A549 treated with dexamethasone at 1 μM for 4 hours (cell line): Measurements from ENCODE around the gene TLCD2. TPM values are rescaled to one million over a fixed set of nuclear protein-coding genes. Genes with fewer than 3 reads are reported as not detected.

Experiments used
- total RNA-seq: library from RNA; stranded (reverse); fragments of 200-300 nt; extraction: Qiagen RNA extraction; gene quantifications from 5 replicates; pipeline ENCODE4 v1.2.3, GENCODE V29; 2022

The TLCD2 gene
- 1.5 to 2.8 TPM (median 2.2 TPM) in 5 replicates for total RNA-seq

GRCh38 chr17:1709971-1710806, at the start of gene TLCD2:
TLCD2 (minus strand) TSS chr17:1710377; CDS start chr17:1710242, 135 bp downstream.

GRCh38 chr17:1742371-1743087, 32.4 kb upstream of the TLCD2 start, which contains the start of gene SERPINF2:
SERPINF2 (plus strand) TSS chr17:1742871; CDS start chr17:1744996, 2,125 bp downstream.

DNA sequence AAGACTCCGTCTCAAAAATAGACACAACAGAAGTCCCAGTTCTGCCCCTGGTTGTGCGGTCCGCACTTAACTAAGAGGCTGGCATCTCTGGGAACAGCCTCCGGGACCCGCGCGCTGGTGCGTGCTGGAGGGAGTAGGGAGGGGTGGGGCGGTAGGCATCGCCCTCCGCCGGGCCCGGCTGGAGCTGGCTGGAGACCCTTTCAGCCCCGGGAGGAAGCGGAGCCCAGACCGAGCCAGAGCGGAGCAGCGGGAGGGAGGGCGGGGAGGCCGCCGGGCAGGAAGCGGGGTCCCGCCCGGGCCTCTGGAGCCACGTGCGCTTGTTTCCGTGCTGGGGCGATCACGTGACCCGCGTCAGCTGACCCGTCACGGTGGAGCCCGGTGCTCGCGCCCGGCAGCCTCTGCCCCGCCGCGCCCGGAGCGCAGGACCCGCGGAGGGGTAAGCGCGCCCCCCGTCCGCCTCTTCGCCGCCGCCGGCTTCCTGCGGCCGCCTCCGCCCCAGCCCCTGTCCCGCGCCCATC, 14.2 kb upstream of the TLCD2 start, which contains the start of gene WDR81:
TSS of gene WDR81 (plus strand) at position 354 of the 518 bp plus-strand sequence. CDS start 256 bp downstream, outside the sequence.

DNA sequence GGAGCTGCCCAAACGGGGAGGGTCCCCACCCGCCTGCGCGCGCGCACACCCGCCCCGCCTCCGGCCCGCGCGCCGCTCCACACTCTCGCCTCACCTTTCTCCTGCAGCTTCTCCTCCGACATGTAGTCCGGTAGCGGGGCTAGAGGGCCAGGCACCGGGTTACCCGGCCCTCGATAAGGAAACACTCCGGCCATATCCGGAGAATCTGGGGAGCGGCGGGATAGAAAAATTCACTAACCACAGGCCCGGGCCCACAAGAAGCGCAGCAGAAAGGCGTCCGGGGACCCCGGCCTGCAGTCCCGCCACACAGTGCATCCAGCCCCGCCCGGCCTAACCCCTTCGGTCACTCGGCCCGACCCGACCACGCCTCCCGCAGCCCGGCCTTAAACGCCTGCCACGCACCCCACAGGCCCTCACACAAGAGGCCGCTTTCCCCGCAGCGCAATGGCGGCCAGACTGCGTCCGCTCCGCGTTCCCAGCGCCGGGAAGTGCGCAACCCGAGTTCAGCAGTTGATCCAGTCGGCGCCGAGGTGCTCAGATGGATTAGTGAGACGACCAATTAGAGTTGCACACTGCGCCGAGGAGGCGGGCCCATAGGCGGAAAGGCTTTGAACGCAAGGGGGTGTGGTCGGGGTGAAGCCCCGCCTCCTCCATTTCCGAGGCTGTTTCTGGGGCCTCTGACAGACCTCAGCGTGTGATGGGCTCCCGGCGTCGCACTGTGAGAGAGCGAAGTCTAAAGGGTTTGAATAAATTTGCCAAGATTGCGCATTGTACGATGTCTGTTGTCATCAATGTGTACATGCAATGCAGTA, 25.6 kb downstream of the TLCD2 start, which contains the start of gene PRPF8:
TSS of gene PRPF8 (minus strand) at position 490 of the 812 bp plus-strand sequence. CDS start at position 194, 296 bp downstream.

Other genes with a start within 250 kb of the TLCD2 start
- gene MYO1C, start 217.7 kb downstream of the TLCD2 start, total RNA-seq, result 96.3 to 150 TPM (median 146 TPM) in 5 replicates
- gene INPP5K, start 193.8 kb downstream of the TLCD2 start, total RNA-seq, result 24.1 to 28.0 TPM (median 26.6 TPM) in 5 replicates
- 68.4 to 80.3 TPM (median 74.6 TPM) in 5 replicates for gene PITPNA, start 147.6 kb downstream of the TLCD2 start, total RNA-seq
- gene SLC43A2, start 81.5 kb downstream of the TLCD2 start, total RNA-seq, result 4.1 to 6.5 TPM (median 5.4 TPM) in 5 replicates
- gene SCARF1, start 64.6 kb downstream of the TLCD2 start, total RNA-seq, result 0.14 to 0.29 TPM (median 0.21 TPM) in 5 replicates
- gene RILP, start 60.5 kb downstream of the TLCD2 start, total RNA-seq, result 12.3 to 16.3 TPM (median 15.4 TPM) in 5 replicates
- 255 to 267 TPM (median 262 TPM) in 5 replicates for gene PRPF8, start 25.5 kb downstream of the TLCD2 start, total RNA-seq
- gene WDR81, start 14.3 kb upstream of the TLCD2 start, total RNA-seq, result 20.2 to 32.5 TPM (median 29.9 TPM) in 5 replicates
- gene SERPINF2, start 32.5 kb upstream of the TLCD2 start, total RNA-seq, result 3.8 to 4.6 TPM (median 4.2 TPM) in 5 replicates
- gene SERPINF1, start 51.7 kb upstream of the TLCD2 start, total RNA-seq, result 1.5 to 2.7 TPM (median 2.5 TPM) in 5 replicates
- gene SMYD4, start 119.5 kb upstream of the TLCD2 start, total RNA-seq, result 7.8 to 10.3 TPM (median 9.8 TPM) in 5 replicates
- gene RPA1, start 119.6 kb upstream of the TLCD2 start, total RNA-seq, result 60.0 to 82.3 TPM (median 70.3 TPM) in 5 replicates